Activated naive CD8-positive, alpha-beta T cell treated with anti-CD3 and anti-CD28 coated beads, Interleukin-2, amount 10 ng/mL, durations not matched to agents 7 days and 5 days (primary cell): Measurements from ENCODE around the gene SATB1. TPM values are rescaled to one million over a fixed set of nuclear protein-coding genes. Genes with fewer than 3 reads are reported as not detected.

Experiments used
- ATAC-seq: fragments of 150-1000 bp; cut with Tn5 transposase; one replicate; pipeline ENCODE4 v1.10.0; 2021; ENCODE audit warnings: low read depth, moderate library complexity
- POLR2A ChIA-PET: fragments of 350-600 bp; sonication (Branson Sonifier 250); formaldehyde crosslinking; loops from one replicate; lab custom pipeline; 2021; ENCODE audit warnings: antibody characterized with exemption; lab: Charles Lee
- DNase-seq: peaks from one replicate; pipeline ENCODE4 v3.0.0; 2021
- H3K27ac Mint-ChIP-seq: one replicate; pipeline ENCODE4 v1.8.0; 2022; ENCODE audit warnings: mild to moderate bottlenecking, mixed read lengths
- H3K27me3 Mint-ChIP-seq: one replicate; pipeline ENCODE4 v1.8.0; 2022; ENCODE audit warnings: mild to moderate bottlenecking, moderate library complexity, mixed read lengths
- H3K36me3 Mint-ChIP-seq: one replicate; pipeline ENCODE4 v1.8.0; 2021; ENCODE audit warnings: mild to moderate bottlenecking, mixed read lengths
- H3K4me1 Mint-ChIP-seq: one replicate; pipeline ENCODE4 v1.8.0; 2021; ENCODE audit warnings: mixed read lengths
- H3K4me3 Mint-ChIP-seq: one replicate; pipeline ENCODE4 v1.8.0; 2022; ENCODE audit warnings: mild to moderate bottlenecking, moderate library complexity, mixed read lengths
- H3K9me3 Mint-ChIP-seq: one replicate; pipeline ENCODE4 v1.8.0; 2021; ENCODE audit warnings: mixed read lengths
- total RNA-seq, 2 experiments: library from RNA; stranded (reverse); gene quantifications; one replicate each; pipeline ENCODE4 v1.2.3, GENCODE V29; 2021

SATB1 gene
- total RNA-seq, 2 experiments from 2014 or later, result 281 to 288 TPM

- Mint-ChIP-seq H3K27me3 (no peaks in the 10 kb centered on the region), H3K4me3 (peak overlapping the region; percentile 45), H3K4me1 (peaks cover 49% of the 10 kb centered on the region), H3K27ac (no peak overlapping the region), H3K9me3 (no peaks in the 10 kb centered on the region), H3K36me3 (peaks cover 39% of the 10 kb centered on the region)
- POLR2A ChIA-PET, result no interaction called here
- ATAC-seq (no peak), DNase-seq (no peak)
Observed at GRCh38 chr3:18386274-18386890, 38.8 kb downstream of the SATB1 start.

DNA sequence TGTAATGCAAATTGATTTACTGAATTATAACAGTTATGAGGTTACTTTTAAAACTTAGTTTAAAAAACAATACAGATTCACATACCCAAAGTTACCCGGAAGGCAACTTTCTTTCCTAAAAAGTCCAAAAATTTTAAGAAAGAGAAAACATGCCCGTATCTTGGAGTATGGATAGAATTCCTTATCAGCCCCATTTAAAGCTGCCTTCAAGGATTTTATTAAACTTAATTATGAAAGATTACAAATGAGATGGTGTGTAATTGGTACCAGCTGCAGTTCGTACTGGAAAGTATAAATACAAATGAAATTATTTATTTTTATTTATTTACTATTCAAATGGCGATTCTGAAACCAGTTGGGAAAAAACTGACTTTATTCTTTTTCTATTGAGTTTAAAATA lies 39.4 kb downstream of the SATB1 start:
- DNase-seq, result no peak
- Mint-ChIP-seq H3K4me1 (peaks cover 51% of the 10 kb centered on the region), H3K27ac (no peak overlapping the region), H3K36me3 (peaks cover 41% of the 10 kb centered on the region), H3K4me3 (no peak overlapping the region), H3K27me3 (no peaks in the 10 kb centered on the region), H3K9me3 (no peaks in the 10 kb centered on the region)
- POLR2A ChIA-PET, result interaction anchor here (0.8 kb wide), 1 partner anchor 49 kb away, joined by 3 read pairs; no protein-coding TSS in a partner anchor
- ATAC-seq, result no peak

GRCh38 chr3:18382760-18383369 lies 42.3 kb downstream of the SATB1 start:
- Mint-ChIP-seq H3K4me1 (peaks cover 50% of the 10 kb centered on the region), H3K4me3 (peak overlapping the region; percentile 2), H3K27me3 (no peaks in the 10 kb centered on the region), H3K36me3 (peaks cover 47% of the 10 kb centered on the region), H3K27ac (peak overlapping the region; percentile 37), H3K9me3 (no peaks in the 10 kb centered on the region)
- ATAC-seq (peak; percentile 60), DNase-seq (no peak)
- POLR2A ChIA-PET, result no interaction called here

- ATAC-seq (no peak), DNase-seq (no peak)
- Mint-ChIP-seq H3K4me3 (no peak overlapping the region), H3K9me3 (no peaks in the 10 kb centered on the region), H3K27me3 (no peaks in the 10 kb centered on the region), H3K4me1 (peaks cover 46% of the 10 kb centered on the region), H3K27ac (peak overlapping the region; percentile 78), H3K36me3 (peaks cover 48% of the 10 kb centered on the region)
- POLR2A ChIA-PET, result no interaction called here
Observed at GRCh38 chr3:18379647-18380046, 45.5 kb downstream of the SATB1 start.

- Mint-ChIP-seq H3K4me3 (no peak overlapping the region), H3K9me3 (no peaks in the 10 kb centered on the region), H3K27ac (peak overlapping the region; percentile 20), H3K36me3 (peaks cover 53% of the 10 kb centered on the region), H3K4me1 (peaks cover 49% of the 10 kb centered on the region), H3K27me3 (no peaks in the 10 kb centered on the region)
- POLR2A ChIA-PET, result no interaction called here
- DNase-seq, result no peak
- ATAC-seq, result no peak
Observed at GRCh38 chr3:18378218-18378617, 46.9 kb downstream of the SATB1 start.

- POLR2A ChIA-PET, result no interaction called here
- no peaks in the 10 kb centered on the region for H3K27me3 Mint-ChIP-seq
- H3K4me1 Mint-ChIP-seq, result peaks cover 53% of the 10 kb centered on the region
- peaks cover 55% of the 10 kb centered on the region for H3K36me3 Mint-ChIP-seq
- no peak overlapping the region for H3K4me3 Mint-ChIP-seq
- H3K27ac Mint-ChIP-seq, result no peak overlapping the region
- no peak for ATAC-seq
- DNase-seq, result no peak
- no peaks in the 10 kb centered on the region for H3K9me3 Mint-ChIP-seq
Observed at GRCh38 chr3:18376682-18377081, 48.5 kb downstream of the SATB1 start.

GRCh38 chr3:18372786-18373405 lies 52.2 kb downstream of the SATB1 start:
- Mint-ChIP-seq H3K4me1 (peaks cover 55% of the 10 kb centered on the region), H3K9me3 (no peaks in the 10 kb centered on the region), H3K27me3 (no peaks in the 10 kb centered on the region), H3K36me3 (peaks cover 61% of the 10 kb centered on the region), H3K4me3 (peak overlapping the region; percentile 78), H3K27ac (peak overlapping the region; percentile 90)
- ATAC-seq (peak; percentile 86), DNase-seq (no peak)
- POLR2A ChIA-PET, result no interaction called here

DNA sequence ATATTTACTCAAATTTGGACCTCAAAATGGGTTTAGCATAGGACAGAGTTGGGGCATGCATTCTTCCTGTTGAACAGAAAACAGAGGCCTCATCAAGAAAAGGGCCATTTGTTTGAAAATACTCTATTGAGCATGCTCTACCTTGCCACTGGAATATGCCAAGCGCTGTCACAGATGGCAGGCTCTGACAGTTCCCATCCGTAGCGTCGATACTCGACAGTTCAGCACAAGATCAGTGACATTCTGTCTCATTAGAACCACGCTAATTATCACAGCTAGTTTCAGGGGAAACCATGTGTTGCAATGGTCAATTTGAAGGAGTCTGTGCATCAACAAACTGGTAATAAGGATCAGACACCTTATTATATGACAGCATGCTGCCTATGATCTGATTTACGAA lies 54.5 kb downstream of the SATB1 start:
- H3K27ac Mint-ChIP-seq, result no peak overlapping the region
- ATAC-seq (no peak), DNase-seq (no peak)
- H3K36me3 Mint-ChIP-seq, result peaks cover 65% of the 10 kb centered on the region
- POLR2A ChIA-PET, result no interaction called here
- H3K4me1 Mint-ChIP-seq, result peaks cover 58% of the 10 kb centered on the region
- peak overlapping the region; percentile 20 for H3K4me3 Mint-ChIP-seq
- no peaks in the 10 kb centered on the region for H3K27me3 Mint-ChIP-seq
- no peaks in the 10 kb centered on the region for H3K9me3 Mint-ChIP-seq

DNA sequence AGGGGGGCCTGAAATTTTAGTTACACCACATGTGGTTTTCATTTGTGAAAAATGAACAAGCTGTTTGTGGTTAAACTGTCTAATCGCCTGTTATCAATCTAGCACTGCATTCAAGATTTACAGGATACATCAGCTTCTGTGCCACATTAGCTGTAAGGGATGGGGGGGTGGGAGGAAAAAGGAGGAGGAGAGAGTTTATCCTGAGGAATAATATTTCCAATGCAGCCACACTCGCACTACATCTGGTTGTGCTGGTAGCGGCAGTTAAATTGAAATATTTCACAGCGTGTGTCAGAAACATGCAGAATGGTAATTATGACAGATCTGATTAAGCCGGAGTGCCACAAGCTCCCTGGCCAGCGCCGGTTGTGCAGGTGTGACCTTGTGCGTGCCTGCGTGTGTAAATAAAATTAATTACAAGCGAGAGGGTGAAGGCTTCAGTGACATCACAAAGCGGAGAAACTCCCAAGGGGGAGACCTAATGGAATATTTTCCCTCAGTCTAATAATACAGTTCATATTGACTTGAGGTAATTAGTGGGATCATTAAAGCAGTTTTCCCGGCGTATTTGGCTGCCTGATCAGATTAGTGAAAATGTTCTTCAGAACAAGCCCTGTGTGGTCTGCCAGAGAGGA lies 55.5 kb downstream of the SATB1 start:
- peaks cover 52% of the 10 kb centered on the region for H3K4me1 Mint-ChIP-seq
- DNase-seq, result no peak
- POLR2A ChIA-PET, result no interaction called here
- H3K27ac Mint-ChIP-seq, result no peak overlapping the region
- no peaks in the 10 kb centered on the region for H3K9me3 Mint-ChIP-seq
- no peaks in the 10 kb centered on the region for H3K27me3 Mint-ChIP-seq
- ATAC-seq, result no peak
- H3K36me3 Mint-ChIP-seq, result peaks cover 63% of the 10 kb centered on the region
- no peak overlapping the region for H3K4me3 Mint-ChIP-seq

GRCh38 chr3:18366258-18366657 lies 58.9 kb downstream of the SATB1 start:
- Mint-ChIP-seq H3K27ac (peak overlapping the region; percentile 64), H3K4me3 (no peak overlapping the region), H3K4me1 (peaks cover 37% of the 10 kb centered on the region), H3K36me3 (peaks cover 56% of the 10 kb centered on the region), H3K27me3 (no peaks in the 10 kb centered on the region), H3K9me3 (no peaks in the 10 kb centered on the region)
- DNase-seq (no peak), ATAC-seq (no peak)
- POLR2A ChIA-PET, result interaction anchor here (0.6 kb wide), 1 partner anchor 1482 kb away, joined by 3 read pairs; the partner anchor contains the start of gene PLCL2

DNA sequence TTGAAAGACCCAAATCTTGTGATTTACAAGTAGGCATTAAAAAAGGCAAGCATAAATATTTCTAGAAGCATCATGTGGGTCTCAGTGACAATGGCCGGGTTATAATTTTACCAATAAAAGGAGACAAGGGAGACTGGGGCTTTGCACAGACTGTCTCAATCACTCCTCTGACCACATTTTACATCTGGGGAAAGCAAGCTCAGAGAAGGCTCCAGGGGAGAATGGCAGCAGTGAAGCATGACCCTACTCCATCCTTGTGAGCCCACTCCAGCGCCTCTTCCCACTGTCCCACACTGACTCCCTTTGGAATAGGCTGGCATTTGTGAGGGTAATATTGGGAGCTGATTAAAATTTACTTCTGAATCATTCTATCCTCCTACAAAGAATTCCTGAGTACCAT lies 61.8 kb downstream of the SATB1 start:
- POLR2A ChIA-PET, result interaction anchor here (0.7 to 0.9 kb wide), 2 partner anchors 8 to 362 kb away, joined by 3 to 4 read pairs; no protein-coding TSS in a partner anchor
- Mint-ChIP-seq H3K27ac (no peak overlapping the region), H3K9me3 (no peaks in the 10 kb centered on the region), H3K4me3 (no peak overlapping the region), H3K4me1 (peaks cover 33% of the 10 kb centered on the region), H3K36me3 (peaks cover 54% of the 10 kb centered on the region), H3K27me3 (no peaks in the 10 kb centered on the region)
- ATAC-seq (no peak), DNase-seq (no peak)

- Mint-ChIP-seq H3K27ac (no peak overlapping the region), H3K36me3 (peaks cover 44% of the 10 kb centered on the region), H3K27me3 (no peaks in the 10 kb centered on the region), H3K9me3 (no peaks in the 10 kb centered on the region), H3K4me3 (no peak overlapping the region), H3K4me1 (peaks cover 15% of the 10 kb centered on the region)
- DNase-seq (no peak), ATAC-seq (no peak)
- POLR2A ChIA-PET, result no interaction called here
Observed at GRCh38 chr3:18357747-18358146, 67.4 kb downstream of the SATB1 start.

DNA sequence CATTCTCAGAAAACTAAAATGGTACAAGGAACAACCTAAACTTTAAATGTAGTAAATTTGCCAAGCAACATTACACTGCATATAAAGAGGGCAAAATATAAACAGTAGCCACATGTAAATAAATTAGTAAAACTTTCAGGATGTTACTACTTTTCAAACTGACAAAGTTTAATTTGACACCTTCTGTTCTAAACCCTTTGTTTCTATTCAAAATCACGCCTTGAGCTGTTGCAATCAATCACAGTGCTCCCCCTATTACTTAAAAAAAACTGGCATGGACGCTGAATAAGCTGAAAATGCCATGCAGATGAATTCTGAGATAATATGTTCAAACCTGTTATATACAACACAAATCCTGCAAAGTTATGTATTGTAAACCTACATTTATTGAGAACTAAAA lies 69.3 kb downstream of the SATB1 start:
- DNase-seq (no peak), ATAC-seq (no peak)
- Mint-ChIP-seq H3K9me3 (no peaks in the 10 kb centered on the region), H3K27ac (no peak overlapping the region), H3K36me3 (peaks cover 52% of the 10 kb centered on the region), H3K4me1 (peaks cover 20% of the 10 kb centered on the region), H3K4me3 (no peak overlapping the region), H3K27me3 (no peaks in the 10 kb centered on the region)
- POLR2A ChIA-PET, result no interaction called here
